ENCODE data around the gene ZCCHC13.

The ZCCHC13 gene

GRCh38 chrX:74344280-74344622 is 40.3 kb downstream of the ZCCHC13 start:
- FAIRE-seq, result no peak
- TF ChIP-seq CTCF (IDR thresholded peaks at IDR 0.05; ENCODE audit: insufficient read depth, missing control alignments), result no peak
- no peak for DNase-seq (ENCODE audit: insufficient read length, low spot score)

- DNase-seq (ENCODE audit: insufficient read length, low spot score), result no peak
- TF ChIP-seq CTCF (IDR thresholded peaks at IDR 0.05; ENCODE audit: insufficient read depth, missing control alignments), result no peak
- FAIRE-seq, result no peak
Measured at GRCh38 chrX:74346088-74346487, 42.1 kb downstream of the ZCCHC13 start.

GRCh38 chrX:74349387-74349786 is 45.4 kb downstream of the ZCCHC13 start:
- FAIRE-seq (no peak), DNase-seq (ENCODE audit: insufficient read length, low spot score) (no peak)
- no peak for TF ChIP-seq CTCF (IDR thresholded peaks at IDR 0.05; ENCODE audit: insufficient read depth, missing control alignments)

GRCh38 chrX:74351760-74352159 is 47.8 kb downstream of the ZCCHC13 start:
- FAIRE-seq, result no peak
- no peak for DNase-seq (ENCODE audit: insufficient read length, low spot score)
- no peak for TF ChIP-seq CTCF (IDR thresholded peaks at IDR 0.05; ENCODE audit: insufficient read depth, missing control alignments)

GRCh38 chrX:74353984-74354383 is 50.0 kb downstream of the ZCCHC13 start:
- no peak for TF ChIP-seq CTCF (IDR thresholded peaks at IDR 0.05; ENCODE audit: insufficient read depth, missing control alignments)
- FAIRE-seq (no peak), DNase-seq (ENCODE audit: insufficient read length, low spot score) (no peak)
